Measurements from ENCODE around the gene GHR.

GHR gene

GRCh38 chr5:42641336-42642005 lies 218.2 kb downstream of the GHR start:
- Histone ChIP-seq H2AFZ (ENCODE audit: low read length) (no peak overlapping the region), H3K4me2 (ENCODE audit: low read length) (no peak overlapping the region)

GRCh38 chr5:42642006-42642405 lies 218.8 kb downstream of the GHR start:
- H3K27ac ChIP-seq (ENCODE audit: low read depth, low read length, poor library complexity, severe bottlenecking), result no peak overlapping the region
- no peaks in the 10 kb centered on the region for H3K79me2 ChIP-seq (ENCODE audit: insufficient read depth, low read length)
- no peak overlapping the region for H3K9ac ChIP-seq (ENCODE audit: low read length)
- H2AFZ ChIP-seq (ENCODE audit: low read length), result no peak overlapping the region
- no peaks in the 10 kb centered on the region for H3K9me3 ChIP-seq (ENCODE audit: low read length)
- TF ChIP-seq EZH2 (IDR thresholded peaks at IDR 0.05; ENCODE audit: borderline replicate concordance, low read length) (no peak), CTCF (IDR thresholded peaks at IDR 0.05; ENCODE audit: low read length) (no peak)
- H3K4me3 ChIP-seq (ENCODE audit: low read depth, low read length, poor library complexity, severe bottlenecking), result no peak overlapping the region
- H3K9me2 ChIP-seq (ENCODE audit: low read depth, low read length), result no peaks in the 10 kb centered on the region
- H3F3A ChIP-seq (ENCODE audit: insufficient read depth, low read length), result no peaks in the 10 kb centered on the region
- peaks cover 5% of the 10 kb centered on the region for H3K4me1 ChIP-seq (ENCODE audit: insufficient read depth, low read length, severe bottlenecking)
- no peaks in the 10 kb centered on the region for H4K20me1 ChIP-seq (ENCODE audit: insufficient read depth, low read length)
- no peaks in the 10 kb centered on the region for H3K27me3 ChIP-seq (ENCODE audit: insufficient read depth, low read length)
- no peaks in the 10 kb centered on the region for H3K36me3 ChIP-seq (ENCODE audit: insufficient read depth, low read length)
- H3K4me2 ChIP-seq (ENCODE audit: low read length), result no peak overlapping the region

More at GRCh38 chr5:42641336-42642005, 218.2 kb downstream of the GHR start:
- no peaks in the 10 kb centered on the region for H3K36me3 ChIP-seq (ENCODE audit: insufficient read depth, low read length)
- no peaks in the 10 kb centered on the region for H3F3A ChIP-seq (ENCODE audit: insufficient read depth, low read length)
- H3K4me3 ChIP-seq (ENCODE audit: low read depth, low read length, poor library complexity, severe bottlenecking), result no peak overlapping the region
- no peak overlapping the region for H3K9ac ChIP-seq (ENCODE audit: low read length)
- no peaks in the 10 kb centered on the region for H3K9me3 ChIP-seq (ENCODE audit: low read length)
- no peaks in the 10 kb centered on the region for H3K4me1 ChIP-seq (ENCODE audit: insufficient read depth, low read length, severe bottlenecking)
- H3K9me2 ChIP-seq (ENCODE audit: low read depth, low read length), result no peaks in the 10 kb centered on the region
- no peaks in the 10 kb centered on the region for H3K79me2 ChIP-seq (ENCODE audit: insufficient read depth, low read length)
- no peaks in the 10 kb centered on the region for H3K27me3 ChIP-seq (ENCODE audit: insufficient read depth, low read length)
- TF ChIP-seq EZH2 (IDR thresholded peaks at IDR 0.05; ENCODE audit: borderline replicate concordance, low read length) (no peak), CTCF (IDR thresholded peaks at IDR 0.05; ENCODE audit: low read length) (no peak)
- H4K20me1 ChIP-seq (ENCODE audit: insufficient read depth, low read length), result no peaks in the 10 kb centered on the region
- no peak overlapping the region for H3K27ac ChIP-seq (ENCODE audit: low read depth, low read length, poor library complexity, severe bottlenecking)

- no peak for TF ChIP-seq EZH2 (IDR thresholded peaks at IDR 0.05; ENCODE audit: borderline replicate concordance, low read length)
- TF ChIP-seq CTCF (IDR thresholded peaks at IDR 0.05; ENCODE audit: low read length), result no peak
- no peak overlapping the region for H3K27ac ChIP-seq (ENCODE audit: low read depth, low read length, poor library complexity, severe bottlenecking)
- H3K4me1 ChIP-seq (ENCODE audit: insufficient read depth, low read length, severe bottlenecking), result peaks cover 5% of the 10 kb centered on the region
- H3K36me3 ChIP-seq (ENCODE audit: insufficient read depth, low read length), result no peaks in the 10 kb centered on the region
- H3K79me2 ChIP-seq (ENCODE audit: insufficient read depth, low read length), result no peaks in the 10 kb centered on the region
- no peak overlapping the region for H3K9ac ChIP-seq (ENCODE audit: low read length)
- no peaks in the 10 kb centered on the region for H3K9me2 ChIP-seq (ENCODE audit: low read depth, low read length)
- no peaks in the 10 kb centered on the region for H3K9me3 ChIP-seq (ENCODE audit: low read length)
- H3K4me3 ChIP-seq (ENCODE audit: low read depth, low read length, poor library complexity, severe bottlenecking), result no peak overlapping the region
- H3F3A ChIP-seq (ENCODE audit: insufficient read depth, low read length), result no peaks in the 10 kb centered on the region
- no peaks in the 10 kb centered on the region for H4K20me1 ChIP-seq (ENCODE audit: insufficient read depth, low read length)
- no peak overlapping the region for H2AFZ ChIP-seq (ENCODE audit: low read length)
- H3K4me2 ChIP-seq (ENCODE audit: low read length), result no peak overlapping the region
- no peaks in the 10 kb centered on the region for H3K27me3 ChIP-seq (ENCODE audit: insufficient read depth, low read length)
These were observed 220.1 kb downstream of the GHR start for GRCh38 chr5:42643360-42643759.
